NCI-H128 (cell line): ENCODE measurements around the gene CDKAL1.
A peak's percentile ranks its signal among the peaks of the same experiment; 100 is the strongest.
"Not testable (repeated sequence)": the region's sequence is repeated elsewhere in the genome, so short reads cannot be mapped to it uniquely, and the experiment has no call there.

ENCODE experiments used
- DNase-seq: peaks from one replicate; lab custom pipeline; 2025; ENCODE audit not compliant: unreplicated experiment; lab: John Stamatoyannopoulos, UW

The CDKAL1 gene

GRCh38 chr6:20549398-20549797 lies 15.1 kb downstream of the CDKAL1 start:
- not testable (repeated sequence) for DNase-seq

- DNase-seq: no peak
Observed at GRCh38 chr6:20554326-20554725, 20.1 kb downstream of the CDKAL1 start.

GRCh38 chr6:20554817-20555216 lies 20.6 kb downstream of the CDKAL1 start:
- no peak for DNase-seq

GRCh38 chr6:20559924-20560551 lies 25.8 kb downstream of the CDKAL1 start:
- no peak for DNase-seq

DNA sequence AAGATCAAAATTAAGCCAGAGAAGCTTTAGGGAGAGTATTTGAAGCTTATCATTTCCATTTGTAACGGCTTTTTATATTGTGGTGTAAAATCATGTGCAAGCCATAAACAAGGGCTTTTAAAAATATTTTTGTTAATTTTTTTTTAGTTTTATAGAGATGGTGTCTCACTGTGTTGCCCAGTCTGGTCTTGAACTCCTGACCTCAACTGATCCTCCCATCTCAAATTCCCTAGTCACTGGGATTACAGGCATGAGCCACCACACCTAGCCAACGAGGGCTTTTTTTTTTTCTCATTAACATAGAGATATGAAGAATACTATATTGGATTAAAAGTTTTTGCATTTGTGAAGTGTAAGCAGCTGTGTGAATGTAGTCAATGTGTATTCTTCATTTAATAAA lies 29.1 kb downstream of the CDKAL1 start:
- DNase-seq: no peak

DNA sequence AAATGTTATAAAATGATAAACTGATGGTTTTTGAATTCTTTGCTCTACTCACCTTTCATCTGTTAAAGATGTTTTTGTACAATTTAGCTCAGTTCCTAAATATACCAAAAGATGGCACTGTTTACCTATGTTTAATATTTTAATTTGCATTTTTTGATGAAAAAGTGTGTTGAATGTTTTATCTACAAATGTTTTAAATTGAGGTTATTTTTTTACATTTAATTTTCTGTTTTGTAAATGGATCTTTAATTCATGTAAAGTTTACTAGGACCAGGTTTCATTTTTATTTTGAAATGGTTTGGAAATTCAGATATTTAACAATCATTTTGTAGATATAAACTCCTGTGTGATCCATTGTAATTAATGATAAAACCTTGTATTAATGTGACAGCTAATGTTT lies 30.0 kb downstream of the CDKAL1 start:
- DNase-seq: peak; percentile 29

GRCh38 chr6:20564777-20565176 lies 30.5 kb downstream of the CDKAL1 start:
- no peak for DNase-seq

DNA sequence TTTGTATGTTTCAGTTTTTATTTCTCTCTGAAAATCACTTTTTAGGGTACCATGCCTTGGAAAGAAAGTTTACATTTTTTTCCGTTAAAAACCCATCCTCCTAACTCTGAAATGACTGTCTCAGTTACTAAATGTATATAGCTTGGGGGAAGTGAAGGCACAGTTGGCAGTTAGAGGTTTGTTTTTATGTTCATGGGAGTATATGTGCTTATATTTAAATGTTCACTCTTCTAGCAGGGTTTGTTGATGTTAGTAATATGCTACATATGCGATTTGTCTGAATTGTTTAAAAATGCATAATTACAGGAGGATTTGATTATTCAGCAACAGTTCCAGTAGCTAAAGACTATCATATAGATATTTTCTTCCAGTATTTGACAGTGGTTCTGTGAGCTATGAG lies 31.1 kb downstream of the CDKAL1 start:
- no peak for DNase-seq

GRCh38 chr6:20566109-20566508 lies 31.9 kb downstream of the CDKAL1 start:
- no peak for DNase-seq

DNA sequence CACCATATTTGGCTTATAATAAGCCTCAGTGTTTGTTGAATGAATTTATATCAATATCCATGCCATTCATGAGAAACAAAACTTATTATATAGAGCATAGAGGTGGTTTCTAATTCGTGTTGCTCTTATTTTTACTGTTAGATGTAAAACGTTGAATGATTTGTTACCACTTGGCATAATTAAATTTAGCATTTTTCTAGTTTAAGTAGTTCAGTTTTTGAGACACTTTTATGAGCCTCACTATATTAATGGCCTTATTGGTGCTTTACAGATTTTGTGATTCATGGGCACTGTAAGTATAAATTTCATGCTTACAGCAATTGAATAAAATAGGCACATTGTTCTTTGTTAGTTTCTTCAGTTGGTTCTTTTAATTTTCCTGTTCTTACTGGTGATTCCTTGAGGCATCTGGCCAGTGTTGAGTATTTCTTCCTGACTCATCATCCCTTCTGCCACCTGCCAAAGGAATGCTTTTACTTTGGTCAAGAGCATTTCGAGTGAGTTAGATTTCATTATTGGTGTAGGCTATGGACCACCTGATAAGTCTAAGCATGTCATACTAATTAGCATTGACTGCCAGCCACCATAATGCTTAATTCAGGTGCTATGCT lies 34.8 kb downstream of the CDKAL1 start:
- DNase-seq: no peak

GRCh38 chr6:20571261-20571660 lies 37.0 kb downstream of the CDKAL1 start:
- DNase-seq: no peak

- DNase-seq: no peak
Observed at GRCh38 chr6:20572288-20572687, 38.0 kb downstream of the CDKAL1 start.

DNA sequence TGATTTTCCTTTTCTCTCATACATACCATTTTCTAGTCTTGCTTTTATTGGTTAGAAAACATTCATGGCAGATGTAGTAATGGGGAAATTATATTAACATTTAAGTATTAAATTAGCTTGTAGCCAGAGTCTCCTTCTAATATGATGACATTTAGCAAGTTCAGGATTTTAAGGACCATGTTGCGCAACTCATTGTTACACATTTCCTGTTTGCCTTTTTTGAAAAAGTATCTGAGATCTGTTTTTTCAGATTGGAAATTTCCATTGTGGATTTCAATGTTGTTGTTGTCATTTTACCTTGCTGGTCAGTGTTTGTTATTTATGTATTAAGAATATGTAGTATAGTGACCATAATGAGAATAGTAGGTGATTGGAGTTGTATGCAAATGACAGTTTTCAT lies 38.7 kb downstream of the CDKAL1 start:
- no peak for DNase-seq

DNA sequence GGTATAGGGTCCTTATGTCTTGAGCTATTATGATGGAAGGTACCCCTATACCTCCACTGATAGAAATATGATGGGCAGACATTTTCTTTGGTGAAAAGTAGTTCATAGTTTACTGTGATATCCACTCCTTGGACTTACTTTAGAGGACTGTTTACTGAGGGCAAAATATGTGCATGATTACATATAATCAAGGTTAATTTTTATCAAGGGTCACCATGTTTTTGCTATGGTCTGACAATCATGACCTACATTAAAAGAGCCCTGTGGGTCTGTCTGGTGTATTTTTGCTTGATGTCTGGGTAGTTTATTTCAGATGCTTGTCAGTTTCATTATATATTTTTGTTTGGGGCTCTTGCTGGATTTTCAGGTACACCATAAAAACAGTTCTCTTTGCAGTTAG lies 40.1 kb downstream of the CDKAL1 start:
- DNase-seq: no peak

- no peak for DNase-seq
Observed at GRCh38 chr6:20575125-20575524, 40.9 kb downstream of the CDKAL1 start.

DNA sequence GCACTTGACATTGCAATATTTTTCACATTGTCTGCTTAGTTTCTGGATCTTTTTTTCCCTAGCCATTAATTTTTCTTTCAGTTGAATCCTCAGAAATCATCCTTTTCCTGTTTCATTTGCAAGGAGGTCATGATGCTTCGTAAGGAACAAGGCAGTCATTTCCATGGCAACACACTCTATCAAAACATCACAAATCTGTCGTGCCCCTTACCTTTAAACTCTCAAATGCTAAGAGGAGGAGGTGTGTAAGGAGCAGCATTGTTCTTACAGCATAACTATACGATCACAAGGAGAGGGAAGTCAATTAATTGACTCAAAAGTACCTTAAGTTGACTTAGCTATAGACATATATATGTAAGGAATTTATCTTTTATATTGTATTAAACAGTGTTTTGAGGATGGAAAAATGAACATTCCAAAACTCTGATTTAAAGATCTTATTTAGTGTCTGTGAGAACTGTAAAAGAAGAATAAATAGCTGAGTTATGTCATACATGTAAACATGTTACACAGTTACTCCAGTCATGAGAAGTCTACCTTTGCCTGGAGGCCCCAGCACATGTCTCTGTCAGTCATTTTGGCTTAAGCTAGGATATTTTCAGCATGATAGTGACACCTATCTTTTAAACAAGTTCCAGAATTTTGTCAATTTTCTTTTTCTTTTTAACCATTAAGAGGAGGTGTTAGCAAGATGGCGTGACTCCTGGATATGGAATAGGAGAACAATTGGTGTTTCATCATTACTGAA lies 41.6 kb downstream of the CDKAL1 start:
- DNase-seq: no peak

- no peak for DNase-seq
Observed at GRCh38 chr6:20577173-20577688, 43.0 kb downstream of the CDKAL1 start.

DNA sequence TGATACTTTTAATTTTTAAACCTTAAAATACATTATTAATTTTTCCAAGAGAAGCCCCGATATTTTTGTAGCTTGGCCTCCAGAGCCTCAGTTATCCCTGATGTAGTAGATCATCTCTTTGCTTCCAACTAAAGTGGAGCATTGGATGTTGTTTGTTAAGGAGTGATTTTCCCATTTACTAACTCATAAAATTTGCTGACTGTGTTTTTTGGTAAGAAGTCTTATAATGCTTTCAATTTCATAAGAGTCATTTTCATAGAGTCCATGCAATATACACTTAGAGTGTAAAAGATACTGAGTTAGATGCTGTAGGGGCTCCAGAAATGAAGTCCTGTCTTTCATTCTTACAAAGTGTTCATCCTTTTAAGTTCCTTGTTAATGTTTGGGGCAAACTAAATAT lies 46.8 kb downstream of the CDKAL1 start:
- DNase-seq: no peak

GRCh38 chr6:20582586-20583443 lies 48.6 kb downstream of the CDKAL1 start:
- no peak for DNase-seq

DNA sequence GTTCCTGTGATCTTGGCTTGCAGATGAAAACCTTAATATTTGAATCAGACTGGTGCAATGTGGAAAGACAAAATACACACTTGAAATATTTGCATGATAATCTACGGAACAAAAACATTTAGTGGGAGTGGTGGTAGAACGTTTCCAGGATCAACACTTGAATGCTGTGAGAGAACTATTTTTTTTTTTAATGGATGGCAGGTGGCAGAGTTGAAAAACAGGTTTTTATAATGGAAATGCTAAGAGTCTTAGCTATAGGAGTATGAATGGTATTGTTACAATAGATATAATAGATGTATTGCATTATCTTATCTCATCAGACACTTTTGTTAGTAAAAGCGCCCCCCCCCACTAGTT lies 49.2 kb downstream of the CDKAL1 start:
- no peak for DNase-seq

- DNase-seq: no peak
Observed at GRCh38 chr6:20584100-20584731, 50.0 kb downstream of the CDKAL1 start.
